Measurements from ENCODE around the gene BAG3. TPM values are rescaled to one million over a fixed set of nuclear protein-coding genes. Genes with fewer than 3 reads are reported as not detected.
"Not testable (repeated sequence)": the region's sequence is repeated elsewhere in the genome, so short reads cannot be mapped to it uniquely, and the experiment has no call there.

Gene BAG3
- total and polyA plus RNA-seq, 5 donors from 2014 or later: 6.7 to 38.2 (median 8.0) TPM

DNA sequence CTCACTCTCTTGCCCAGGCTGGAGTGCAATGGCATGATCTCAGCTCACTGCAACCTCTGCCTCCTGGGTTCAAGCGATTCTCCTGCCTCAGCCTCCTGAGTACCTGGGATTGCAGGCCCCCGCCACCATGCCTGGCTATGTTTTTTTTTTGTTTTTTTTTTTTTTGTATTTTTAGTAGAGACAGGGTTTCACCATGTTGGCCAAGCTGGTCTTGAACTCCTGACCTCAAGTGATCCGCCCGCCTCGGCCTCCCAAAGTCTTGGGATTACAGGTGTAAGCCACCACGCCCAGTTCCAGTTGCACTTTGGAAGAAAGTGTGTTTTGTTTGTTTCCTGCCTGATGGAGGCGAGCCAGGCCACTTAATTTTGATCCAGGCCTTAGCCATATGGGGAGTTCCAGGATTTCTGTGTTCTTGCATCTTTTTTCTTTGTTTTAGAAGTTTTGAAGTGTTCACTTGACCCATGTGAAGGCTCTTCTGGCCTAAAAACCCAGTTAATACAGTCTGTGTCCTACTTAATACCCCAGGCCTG, 11.0 kb downstream of the BAG3 start:
- DNase-seq; ATAC-seq (ENCODE audit: low read depth in 2 of 2); H3K36me3 ChIP-seq (ENCODE audit: control insufficient read depth, insufficient read depth, low read length); H3K4me3 ChIP-seq (ENCODE audit: low read depth, low read length); H3K27me3 ChIP-seq (ENCODE audit: control insufficient read depth, insufficient read depth, low read length); H3K27me3 Mint-ChIP-seq; H3K9me3 Mint-ChIP-seq; H3K27ac ChIP-seq (ENCODE audit: insufficient read depth, low read length, poor library complexity, severe bottlenecking); H3K9me3 ChIP-seq (ENCODE audit: control insufficient read depth in 2 of 2, low read length in 2 of 2); H3K36me3 Mint-ChIP-seq: not testable (repeated sequence)
- peak overlapping the region; percentile 36 to 93 (median 75) for H3K27ac Mint-ChIP-seq
- peaks cover 17% of the 10 kb centered on the region for H3K4me1 ChIP-seq (ENCODE audit: control insufficient read depth, insufficient read depth, low read length, poor library complexity, severe bottlenecking)
- H3K4me3 Mint-ChIP-seq: peak overlapping the region in 1 of 4 donors; percentile 32
- H3K4me1 Mint-ChIP-seq: peaks cover 7 to 47% (median 19%) of the 10 kb centered on the region in 4 donors

GRCh38 chr10:119663866-119664698, 12.9 kb downstream of the BAG3 start:
- DNase-seq: peak in 2 of 3 donors; percentile 50 to 62

GRCh38 chr10:119665901-119666708, 14.9 kb downstream of the BAG3 start:
- no peak for DNase-seq
- Mint-ChIP-seq H3K9me3 (no peaks in the 10 kb centered on the region), H3K36me3 (peaks cover 14% of the 10 kb centered on the region), H3K4me1 (peaks cover 7 to 39% (median 18%) of the 10 kb centered on the region in 4 donors), H3K27me3 (no peaks in the 10 kb centered on the region), H3K27ac (peak overlapping the region; percentile 47 to 90 (median 88)), H3K4me3 (no peak overlapping the region)
- no peaks in the 10 kb centered on the region for H3K9me3 ChIP-seq (ENCODE audit: control insufficient read depth in 2 of 2, low read length in 2 of 2)
- no peak for ATAC-seq (ENCODE audit: low read depth in 2 of 2)
- no peak overlapping the region for H3K27ac ChIP-seq (ENCODE audit: insufficient read depth, low read length, poor library complexity, severe bottlenecking)
- no peak overlapping the region for H3K4me3 ChIP-seq (ENCODE audit: low read depth, low read length)
- no peaks in the 10 kb centered on the region for H3K27me3 ChIP-seq (ENCODE audit: control insufficient read depth, insufficient read depth, low read length)
- H3K36me3 ChIP-seq (ENCODE audit: control insufficient read depth, insufficient read depth, low read length): peaks cover 9% of the 10 kb centered on the region
- peaks cover 17% of the 10 kb centered on the region for H3K4me1 ChIP-seq (ENCODE audit: control insufficient read depth, insufficient read depth, low read length, poor library complexity, severe bottlenecking)

More at GRCh38 chr10:119663866-119664698, 12.9 kb downstream of the BAG3 start:
- H3K27ac ChIP-seq (ENCODE audit: insufficient read depth, low read length, poor library complexity, severe bottlenecking): peak overlapping the region; percentile 73
- peaks cover 7 to 44% (median 18%) of the 10 kb centered on the region in 4 donors for H3K4me1 Mint-ChIP-seq
- no peaks in the 10 kb centered on the region for H3K27me3 Mint-ChIP-seq
- H3K9me3 Mint-ChIP-seq: no peaks in the 10 kb centered on the region
- H3K36me3 Mint-ChIP-seq: peaks cover 9% of the 10 kb centered on the region
- H3K9me3 ChIP-seq (ENCODE audit: control insufficient read depth in 2 of 2, low read length in 2 of 2): no peaks in the 10 kb centered on the region
- H3K4me1 ChIP-seq (ENCODE audit: control insufficient read depth, insufficient read depth, low read length, poor library complexity, severe bottlenecking): peaks cover 17% of the 10 kb centered on the region
- H3K4me3 ChIP-seq (ENCODE audit: low read depth, low read length): peak overlapping the region; percentile 63
- no peaks in the 10 kb centered on the region for H3K27me3 ChIP-seq (ENCODE audit: control insufficient read depth, insufficient read depth, low read length)
- H3K36me3 ChIP-seq (ENCODE audit: control insufficient read depth, insufficient read depth, low read length): no peaks in the 10 kb centered on the region
- peak overlapping the region; percentile 58 to 76 (median 63) for H3K4me3 Mint-ChIP-seq
- H3K27ac Mint-ChIP-seq: peak overlapping the region; percentile 79 to 93 (median 91)
- ATAC-seq (ENCODE audit: low read depth in 2 of 2): peak; percentile 83 to 84

DNA sequence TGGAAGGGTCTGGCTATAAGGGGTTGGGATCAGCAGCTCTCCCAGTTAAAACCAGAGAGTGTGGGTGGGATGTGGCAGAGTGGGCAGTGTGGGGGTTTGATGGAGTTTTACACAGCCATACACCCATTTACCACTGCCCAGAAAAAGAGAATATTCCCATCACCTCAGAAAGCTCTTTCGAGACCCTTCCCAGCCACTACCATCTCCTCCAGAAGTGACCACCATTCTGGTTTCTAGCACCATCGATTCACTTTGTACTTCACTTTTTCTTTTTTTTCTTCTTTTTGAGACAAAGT, 15.5 kb downstream of the BAG3 start:
- ATAC-seq (ENCODE audit: low read depth in 2 of 2) (no peak), DNase-seq (no peak)
- Histone ChIP-seq H3K36me3 (ENCODE audit: control insufficient read depth, insufficient read depth, low read length) (peaks cover 12% of the 10 kb centered on the region), H3K4me1 (ENCODE audit: control insufficient read depth, insufficient read depth, low read length, poor library complexity, severe bottlenecking) (peaks cover 17% of the 10 kb centered on the region), H3K27me3 (ENCODE audit: control insufficient read depth, insufficient read depth, low read length) (no peaks in the 10 kb centered on the region), H3K4me3 (ENCODE audit: low read depth, low read length) (no peak overlapping the region), H3K27ac (ENCODE audit: insufficient read depth, low read length, poor library complexity, severe bottlenecking) (no peak overlapping the region), H3K9me3 (ENCODE audit: control insufficient read depth in 2 of 2, low read length in 2 of 2) (no peaks in the 10 kb centered on the region)
- peak overlapping the region in 1 of 3 donors; percentile 47 for H3K27ac Mint-ChIP-seq
- H3K36me3 Mint-ChIP-seq: peaks cover 14% of the 10 kb centered on the region
- H3K4me1 Mint-ChIP-seq: peaks cover 7 to 37% (median 18%) of the 10 kb centered on the region in 4 donors
- no peaks in the 10 kb centered on the region for H3K27me3 Mint-ChIP-seq
- H3K9me3 Mint-ChIP-seq: no peaks in the 10 kb centered on the region
- H3K4me3 Mint-ChIP-seq: no peak overlapping the region

DNA sequence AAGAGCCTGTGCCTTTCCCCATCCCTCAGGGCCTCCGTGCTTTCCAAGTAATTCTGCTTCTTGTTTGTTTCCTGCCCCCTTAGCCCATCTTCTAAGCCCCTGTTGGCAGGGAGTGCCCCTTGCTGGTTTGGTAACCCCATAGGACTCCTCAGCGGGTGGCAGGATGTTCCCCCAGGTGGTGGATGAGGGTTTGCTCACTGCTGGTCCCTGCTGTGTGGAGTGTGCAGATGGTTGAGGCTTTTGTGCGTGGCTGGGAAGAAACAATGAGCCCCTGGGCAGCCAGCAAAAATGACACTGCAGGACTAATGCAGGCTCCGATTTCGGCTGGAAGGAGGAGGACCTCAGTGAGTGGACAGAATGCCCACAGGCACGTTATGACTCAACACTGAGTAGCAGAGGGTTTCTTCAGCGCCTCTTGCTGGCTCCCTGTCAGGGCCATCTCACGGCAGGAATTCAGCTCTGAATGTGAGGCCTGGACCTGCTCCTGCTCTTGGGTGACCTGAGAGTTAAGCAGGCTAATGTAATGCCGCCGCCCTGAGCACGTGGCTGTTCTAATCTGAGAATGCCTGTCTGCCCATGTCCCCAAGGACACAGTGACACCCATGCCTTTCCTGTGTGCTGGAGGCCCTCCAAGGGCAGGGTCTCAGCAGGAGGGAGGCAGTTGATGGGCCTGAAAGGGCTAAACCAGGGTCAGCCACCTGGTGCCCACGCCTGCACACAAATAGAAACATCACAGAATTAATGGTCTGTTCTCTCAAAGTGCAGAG, 16.6 kb downstream of the BAG3 start:
- Histone ChIP-seq H3K27me3 (ENCODE audit: control insufficient read depth, insufficient read depth, low read length) (no peaks in the 10 kb centered on the region), H3K4me1 (ENCODE audit: control insufficient read depth, insufficient read depth, low read length, poor library complexity, severe bottlenecking) (peaks cover 17% of the 10 kb centered on the region), H3K27ac (ENCODE audit: insufficient read depth, low read length, poor library complexity, severe bottlenecking) (no peak overlapping the region), H3K36me3 (ENCODE audit: control insufficient read depth, insufficient read depth, low read length) (peaks cover 23% of the 10 kb centered on the region), H3K4me3 (ENCODE audit: low read depth, low read length) (no peak overlapping the region), H3K9me3 (ENCODE audit: control insufficient read depth in 2 of 2, low read length in 2 of 2) (no peaks in the 10 kb centered on the region)
- no peaks in the 10 kb centered on the region for H3K27me3 Mint-ChIP-seq
- H3K27ac Mint-ChIP-seq: peak overlapping the region in 2 of 3 donors; percentile 28 to 47
- no peak for ATAC-seq (ENCODE audit: low read depth in 2 of 2)
- peaks cover 19% of the 10 kb centered on the region for H3K36me3 Mint-ChIP-seq
- peaks cover 7 to 29% (median 15%) of the 10 kb centered on the region in 4 donors for H3K4me1 Mint-ChIP-seq
- no peak for DNase-seq
- no peak overlapping the region for H3K4me3 Mint-ChIP-seq
- H3K9me3 Mint-ChIP-seq: no peaks in the 10 kb centered on the region

DNA sequence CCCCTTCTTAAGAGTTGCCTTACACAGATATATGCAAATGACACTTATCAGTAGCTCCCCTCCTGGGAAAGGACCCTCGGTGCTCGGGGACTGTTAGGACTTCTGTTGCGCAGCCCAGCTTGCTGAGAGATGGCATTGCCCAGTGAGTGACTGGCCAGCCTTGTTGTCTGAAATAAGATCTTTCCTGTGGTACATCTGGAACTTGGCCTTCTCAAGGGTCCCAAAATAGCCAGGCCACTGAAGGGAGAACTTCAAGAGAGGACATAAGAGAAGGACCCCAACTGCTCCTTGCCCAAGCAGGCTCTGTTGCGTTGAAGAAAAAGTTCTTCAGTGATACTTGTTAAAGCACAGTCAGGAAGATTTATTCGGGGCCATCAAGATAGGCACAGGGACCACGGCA, 17.3 kb downstream of the BAG3 start:
- peaks cover 25% of the 10 kb centered on the region for H3K36me3 Mint-ChIP-seq
- no peaks in the 10 kb centered on the region for H3K27me3 ChIP-seq (ENCODE audit: control insufficient read depth, insufficient read depth, low read length)
- no peak overlapping the region for H3K4me3 Mint-ChIP-seq
- no peak overlapping the region for H3K27ac ChIP-seq (ENCODE audit: insufficient read depth, low read length, poor library complexity, severe bottlenecking)
- ATAC-seq (ENCODE audit: low read depth in 2 of 2) (no peak), DNase-seq (no peak)
- H3K27ac Mint-ChIP-seq: peak overlapping the region in 1 of 3 donors; percentile 28
- peaks cover 13% of the 10 kb centered on the region for H3K4me1 ChIP-seq (ENCODE audit: control insufficient read depth, insufficient read depth, low read length, poor library complexity, severe bottlenecking)
- no peaks in the 10 kb centered on the region for H3K9me3 ChIP-seq (ENCODE audit: control insufficient read depth in 2 of 2, low read length in 2 of 2)
- H3K4me3 ChIP-seq (ENCODE audit: low read depth, low read length): no peak overlapping the region
- no peaks in the 10 kb centered on the region for H3K27me3 Mint-ChIP-seq
- peaks cover 7 to 23% (median 10%) of the 10 kb centered on the region in 4 donors for H3K4me1 Mint-ChIP-seq
- H3K36me3 ChIP-seq (ENCODE audit: control insufficient read depth, insufficient read depth, low read length): peaks cover 29% of the 10 kb centered on the region
- H3K9me3 Mint-ChIP-seq: no peaks in the 10 kb centered on the region

GRCh38 chr10:119669331-119669730, 18.2 kb downstream of the BAG3 start:
- Histone ChIP-seq H3K36me3 (ENCODE audit: control insufficient read depth, insufficient read depth, low read length) (peaks cover 29% of the 10 kb centered on the region), H3K27ac (ENCODE audit: insufficient read depth, low read length, poor library complexity, severe bottlenecking) (no peak overlapping the region), H3K4me3 (ENCODE audit: low read depth, low read length) (no peak overlapping the region), H3K4me1 (ENCODE audit: control insufficient read depth, insufficient read depth, low read length, poor library complexity, severe bottlenecking) (peaks cover 4% of the 10 kb centered on the region), H3K27me3 (ENCODE audit: control insufficient read depth, insufficient read depth, low read length) (no peaks in the 10 kb centered on the region), H3K9me3 (ENCODE audit: control insufficient read depth in 2 of 2, low read length in 2 of 2) (no peaks in the 10 kb centered on the region)
- ATAC-seq (ENCODE audit: low read depth in 2 of 2) (no peak), DNase-seq (no peak)
- peaks cover 25% of the 10 kb centered on the region for H3K36me3 Mint-ChIP-seq
- H3K27ac Mint-ChIP-seq: peak overlapping the region in 1 of 3 donors; percentile 52
- H3K27me3 Mint-ChIP-seq: no peaks in the 10 kb centered on the region
- H3K4me1 Mint-ChIP-seq: peaks cover 0 to 14% (median 2%) of the 10 kb centered on the region in 4 donors
- no peak overlapping the region for H3K4me3 Mint-ChIP-seq
- no peaks in the 10 kb centered on the region for H3K9me3 Mint-ChIP-seq

All from CD4-positive, CD25-positive, alpha-beta regulatory T cell (primary cell).